ENCODE results near the gene NR3C1.

Gene NR3C1

DNA sequence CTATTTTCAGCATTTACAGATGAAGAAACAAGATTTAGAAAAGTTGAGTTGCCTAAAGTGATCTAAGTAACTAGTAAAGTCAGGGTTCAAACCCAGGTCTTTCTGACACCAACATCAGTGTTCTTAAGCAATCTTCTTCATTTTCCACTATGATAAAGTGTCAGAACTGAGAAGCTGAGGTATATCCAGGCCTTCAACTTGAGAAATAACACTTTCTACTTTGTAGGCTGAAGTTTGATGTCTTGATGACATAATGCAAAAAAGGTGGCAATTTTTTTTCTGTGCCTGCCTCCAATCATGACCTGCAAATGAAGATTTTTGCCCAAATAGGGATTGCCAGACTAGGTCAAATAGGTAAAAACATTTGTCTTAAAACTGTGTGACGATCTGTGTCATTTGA is 81.3 kb downstream of the NR3C1 start:
- no peak for FAIRE-seq
- DNase-seq (ENCODE audit: insufficient read length, low spot score) = no peak
- TF ChIP-seq, protein P1, sequence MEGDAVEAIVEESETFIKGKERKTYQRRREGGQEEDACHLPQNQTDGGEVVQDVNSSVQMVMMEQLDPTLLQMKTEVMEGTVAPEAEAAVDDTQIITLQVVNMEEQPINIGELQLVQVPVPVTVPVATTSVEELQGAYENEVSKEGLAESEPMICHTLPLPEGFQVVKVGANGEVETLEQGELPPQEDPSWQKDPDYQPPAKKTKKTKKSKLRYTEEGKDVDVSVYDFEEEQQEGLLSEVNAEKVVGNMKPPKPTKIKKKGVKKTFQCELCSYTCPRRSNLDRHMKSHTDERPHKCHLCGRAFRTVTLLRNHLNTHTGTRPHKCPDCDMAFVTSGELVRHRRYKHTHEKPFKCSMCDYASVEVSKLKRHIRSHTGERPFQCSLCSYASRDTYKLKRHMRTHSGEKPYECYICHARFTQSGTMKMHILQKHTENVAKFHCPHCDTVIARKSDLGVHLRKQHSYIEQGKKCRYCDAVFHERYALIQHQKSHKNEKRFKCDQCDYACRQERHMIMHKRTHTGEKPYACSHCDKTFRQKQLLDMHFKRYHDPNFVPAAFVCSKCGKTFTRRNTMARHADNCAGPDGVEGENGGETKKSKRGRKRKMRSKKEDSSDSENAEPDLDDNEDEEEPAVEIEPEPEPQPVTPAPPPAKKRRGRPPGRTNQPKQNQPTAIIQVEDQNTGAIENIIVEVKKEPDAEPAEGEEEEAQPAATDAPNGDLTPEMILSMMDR (IDR thresholded peaks at IDR 0.05; ENCODE audit: insufficient read depth, missing control alignments) = no peak

DNA sequence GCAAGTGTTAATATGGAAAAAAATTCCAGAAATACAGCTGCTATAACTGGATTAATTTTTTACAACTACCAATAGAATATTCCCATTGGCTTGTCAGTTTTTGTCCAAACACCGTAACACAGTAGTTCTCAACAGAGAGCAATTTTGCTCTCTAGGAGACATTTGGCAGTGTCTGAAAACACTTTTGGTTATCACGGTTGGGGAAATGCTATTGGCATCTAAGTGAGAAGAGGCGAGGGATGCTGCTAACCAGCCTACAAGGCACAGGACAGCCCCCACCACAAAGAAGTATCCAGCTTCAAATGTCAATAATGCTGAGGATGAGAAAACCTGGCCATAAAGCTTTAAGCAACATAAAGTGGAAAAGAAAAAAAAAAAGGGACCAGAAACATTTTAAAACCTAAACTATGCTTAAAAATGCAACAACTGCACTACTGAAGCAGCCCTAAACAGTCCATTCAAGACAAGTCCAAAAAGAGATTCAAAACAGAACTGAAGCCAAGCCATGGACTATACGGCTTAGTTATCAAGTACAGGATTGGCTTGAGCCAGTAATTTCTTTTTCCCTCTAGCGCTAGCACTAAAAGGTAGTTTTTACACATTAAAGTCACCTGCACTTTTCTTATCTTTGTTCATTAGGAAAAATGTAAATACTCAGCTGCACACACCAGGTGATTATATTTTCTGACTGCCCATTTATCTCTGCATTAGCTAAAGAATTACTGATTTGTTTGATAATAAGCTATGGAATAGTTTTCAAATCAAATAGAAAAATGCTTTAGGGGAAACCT is 83.9 kb downstream of the NR3C1 start:
- FAIRE-seq (no peak), DNase-seq (ENCODE audit: insufficient read length, low spot score) (no peak)
- TF ChIP-seq, protein P1 (IDR thresholded peaks at IDR 0.05; ENCODE audit: insufficient read depth, missing control alignments) = no peak

DNA sequence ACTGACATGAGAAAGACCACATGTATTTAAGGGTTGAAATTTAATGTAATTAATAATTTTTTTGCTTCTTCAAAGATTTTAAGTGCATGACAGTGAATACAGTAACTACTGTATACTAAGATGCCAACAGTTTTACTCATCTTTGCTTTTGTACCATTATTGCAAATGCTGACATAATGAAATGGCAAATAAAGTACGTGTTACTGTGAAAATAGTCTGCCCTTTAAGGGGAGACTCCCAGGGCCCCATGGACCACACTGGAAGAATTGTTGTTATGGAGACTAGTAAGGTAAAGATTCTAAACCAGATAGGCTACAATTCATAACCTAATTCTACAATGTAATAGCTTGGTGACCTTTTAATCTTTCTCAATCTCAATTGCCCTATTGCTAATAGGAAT is 84.7 kb downstream of the NR3C1 start:
- TF ChIP-seq, protein P1 (IDR thresholded peaks at IDR 0.05; ENCODE audit: insufficient read depth, missing control alignments) = no peak
- DNase-seq (ENCODE audit: insufficient read length, low spot score) (no peak), FAIRE-seq (no peak)

DNA sequence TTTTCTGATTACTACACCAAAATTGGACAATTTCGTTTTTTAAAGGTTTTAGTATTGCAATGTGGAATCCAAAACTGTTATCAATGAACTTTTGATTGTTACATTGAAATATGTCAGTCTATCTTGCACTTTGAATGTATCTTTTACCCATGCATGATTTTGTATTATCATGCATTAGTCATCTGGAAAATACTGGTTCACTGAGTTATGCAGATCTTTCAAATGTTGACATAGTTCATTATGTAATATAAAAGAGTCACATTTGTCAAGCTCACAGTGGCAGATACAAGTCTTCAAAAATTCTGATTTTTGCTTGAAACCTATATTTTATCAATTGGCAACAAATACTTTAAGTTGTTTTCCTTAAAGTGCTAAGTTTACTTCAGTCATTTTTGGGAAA is 85.2 kb downstream of the NR3C1 start:
- DNase-seq (ENCODE audit: insufficient read length, low spot score) (no peak), FAIRE-seq (no peak)
- TF ChIP-seq, protein P1 (IDR thresholded peaks at IDR 0.05; ENCODE audit: insufficient read depth, missing control alignments) = no peak

DNA sequence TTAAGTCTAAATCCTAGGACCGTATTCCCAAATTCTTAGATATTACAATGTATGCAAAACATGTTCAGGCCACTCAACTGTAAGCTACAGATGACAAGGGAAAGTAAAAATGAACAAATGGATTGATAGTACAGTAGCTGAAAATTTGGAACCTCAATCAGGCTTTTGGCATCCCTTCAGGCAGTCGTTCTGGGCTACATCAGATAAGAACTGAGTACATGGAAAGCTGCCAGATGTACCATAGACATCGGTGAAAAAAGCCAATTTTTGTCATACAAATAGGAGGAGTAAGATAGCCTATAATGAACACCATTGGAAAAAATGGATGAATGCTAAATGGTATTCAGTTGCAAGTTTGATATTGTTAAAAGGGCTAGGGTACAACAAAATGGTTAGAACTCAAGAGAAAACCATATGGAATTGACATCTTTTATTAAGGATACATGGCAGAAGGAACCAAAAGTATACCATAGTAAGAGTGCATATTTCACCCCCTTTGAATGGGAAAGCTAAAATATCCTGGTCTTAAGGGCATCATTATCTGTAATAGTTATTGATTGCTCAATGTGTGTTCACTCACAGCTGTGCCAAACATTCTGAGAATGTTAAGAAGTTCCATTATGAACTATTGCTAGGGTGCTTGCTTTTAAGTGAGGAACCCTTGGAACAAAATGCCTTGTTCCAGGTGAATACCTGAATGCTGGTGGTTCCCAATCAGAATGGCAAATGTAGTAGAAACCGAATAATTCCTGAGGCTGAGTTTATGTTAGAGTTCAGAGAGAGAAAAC is 86.4 kb downstream of the NR3C1 start:
- TF ChIP-seq, protein P1 (IDR thresholded peaks at IDR 0.05; ENCODE audit: insufficient read depth, missing control alignments) = no peak
- FAIRE-seq (no peak), DNase-seq (ENCODE audit: insufficient read length, low spot score) (no peak)

DNA sequence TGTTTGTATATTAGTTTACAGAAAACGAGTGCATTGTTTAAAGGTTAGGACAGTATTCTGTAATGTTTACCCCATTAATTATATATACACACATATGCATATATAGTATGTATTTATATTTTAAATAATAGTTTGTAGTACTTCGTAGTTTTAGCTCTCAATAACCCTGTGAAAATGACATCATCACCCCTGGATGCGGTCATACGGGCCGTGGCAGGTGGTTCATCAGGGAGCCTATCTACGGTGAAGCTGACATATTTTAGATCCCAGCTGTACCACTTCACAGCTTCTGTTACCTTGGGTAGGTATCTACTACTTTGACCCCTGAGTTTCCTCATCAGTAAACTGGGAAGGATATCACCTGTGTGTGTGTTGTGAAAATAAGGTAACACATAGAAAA is 87.1 kb downstream of the NR3C1 start:
- TF ChIP-seq, protein P1 (IDR thresholded peaks at IDR 0.05; ENCODE audit: insufficient read depth, missing control alignments) = no peak
- FAIRE-seq (no peak), DNase-seq (ENCODE audit: insufficient read length, low spot score) (no peak)

DNA sequence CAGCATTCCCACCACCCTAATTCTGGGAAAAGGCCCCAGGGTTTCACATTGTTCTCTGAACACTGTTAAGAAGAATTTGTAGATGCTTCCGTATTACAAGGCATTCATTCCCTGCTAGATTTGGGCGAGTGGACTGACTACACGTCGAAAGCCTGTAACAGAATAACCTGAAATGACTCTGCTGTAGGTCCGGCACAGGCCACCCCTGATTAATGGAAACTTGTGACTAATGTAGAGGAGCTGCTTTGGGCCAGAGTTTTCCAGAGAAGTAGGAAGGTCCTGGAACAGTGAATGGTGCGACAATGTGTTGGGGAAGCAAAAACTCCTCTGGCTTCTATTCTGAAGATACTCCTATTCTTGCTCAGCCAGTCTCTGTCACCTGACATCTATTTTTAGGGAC is 87.6 kb downstream of the NR3C1 start:
- DNase-seq (ENCODE audit: insufficient read length, low spot score) (no peak), FAIRE-seq (no peak)
- TF ChIP-seq, protein P1 (IDR thresholded peaks at IDR 0.05; ENCODE audit: insufficient read depth, missing control alignments) = no peak

Measured in D721Med (cell line).